DMS53 treated with DMSO at 0.1 percent for 48 hours (cell line): ENCODE measurements around the gene LAMA2.

Experiments
- DNase-seq: peaks from one replicate; lab custom pipeline; 2025; ENCODE audit not compliant: unreplicated experiment; lab: John Stamatoyannopoulos, UW

Gene LAMA2

GRCh38 chr6:128882991-128883611 lies at the start of gene LAMA2:
Gene LAMA2, plus strand, starts transcription at chr6:128883138. Its CDS starts 108 bp downstream, at chr6:128883246.
- DNase-seq: no peak

- no peak for DNase-seq
Observed at GRCh38 chr6:128836761-128837160, 46.2 kb upstream of the LAMA2 start.

GRCh38 chr6:128841518-128841917 lies 41.4 kb upstream of the LAMA2 start:
- no peak for DNase-seq

- no peak for DNase-seq
Observed at GRCh38 chr6:128844598-128844997, 38.3 kb upstream of the LAMA2 start.

- DNase-seq: no peak
Observed at GRCh38 chr6:128847431-128848210, 35.3 kb upstream of the LAMA2 start.

GRCh38 chr6:128848212-128848935 lies 34.6 kb upstream of the LAMA2 start:
- DNase-seq: no peak

GRCh38 chr6:128855581-128856085 lies 27.3 kb upstream of the LAMA2 start:
- DNase-seq: no peak

GRCh38 chr6:128857806-128858205 lies 25.1 kb upstream of the LAMA2 start:
- DNase-seq: no peak

- no peak for DNase-seq
Observed at GRCh38 chr6:128860782-128861181, 22.2 kb upstream of the LAMA2 start.

GRCh38 chr6:128863983-128864382 lies 19.0 kb upstream of the LAMA2 start:
- DNase-seq: no peak

- DNase-seq: no peak
Observed at GRCh38 chr6:128870746-128871145, 12.2 kb upstream of the LAMA2 start.

- DNase-seq: no peak
Observed at GRCh38 chr6:128874863-128875262, 8.1 kb upstream of the LAMA2 start.

- DNase-seq: no peak
Observed at GRCh38 chr6:128882560-128882959, 378 bp upstream of the LAMA2 start.

GRCh38 chr6:128883906-128884305 lies 968 bp downstream of the LAMA2 start:
- no peak for DNase-seq

- no peak for DNase-seq
Observed at GRCh38 chr6:128885381-128885780, 2.4 kb downstream of the LAMA2 start.

GRCh38 chr6:128886706-128887105 lies 3.8 kb downstream of the LAMA2 start:
- no peak for DNase-seq

GRCh38 chr6:128888444-128889175 lies 5.7 kb downstream of the LAMA2 start:
- DNase-seq: no peak

- DNase-seq: no peak
Observed at GRCh38 chr6:128889870-128890269, 6.9 kb downstream of the LAMA2 start.

- DNase-seq: no peak
Observed at GRCh38 chr6:128892079-128892478, 9.1 kb downstream of the LAMA2 start.

GRCh38 chr6:128899341-128900050 lies 16.6 kb downstream of the LAMA2 start:
- DNase-seq: no peak
